Measurements from ENCODE around the gene ARHGAP12.
A peak's percentile ranks its signal among the peaks of the same experiment; 100 is the strongest.

The ARHGAP12 gene

DNA sequence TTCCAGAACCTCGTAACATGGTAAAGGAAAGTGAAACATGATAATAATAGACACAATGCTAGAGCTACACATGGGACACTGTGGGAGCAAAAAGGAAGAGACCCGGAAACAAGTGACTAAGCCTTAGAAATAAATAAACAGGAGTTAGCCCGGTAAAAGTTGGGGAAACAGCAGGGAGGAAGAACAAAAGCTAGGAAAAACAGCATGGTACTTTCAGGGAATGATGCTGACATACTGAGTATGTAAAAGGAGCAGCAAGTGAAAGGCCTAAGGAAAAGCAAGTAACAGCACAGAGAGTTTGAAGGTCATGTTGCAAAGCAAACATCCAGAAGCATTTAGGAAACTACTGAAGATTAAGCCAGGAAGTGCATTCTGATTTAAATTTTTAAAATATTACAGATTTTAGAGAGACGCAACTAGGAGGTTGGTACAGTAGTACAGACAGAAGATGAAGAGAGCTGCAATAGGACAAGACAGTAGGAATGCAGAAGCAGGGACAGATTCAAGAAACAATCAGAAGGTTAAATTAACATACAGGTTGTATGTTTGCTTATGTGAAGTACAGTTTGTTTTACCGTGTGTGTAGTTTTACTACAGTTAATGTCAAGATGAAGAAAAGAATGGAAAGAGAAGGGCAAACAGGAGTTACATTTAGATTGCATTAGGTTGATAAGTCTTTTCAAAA is 63.7 kb downstream of the ARHGAP12 start (continued):
- peak; percentile 19; the same call in 1 of the 2 replicates for TF ChIP-seq ZNF600 (tag by site-specific recombination; IDR thresholded peaks at IDR 0.05)
- TF ChIP-seq PRDM1 (tag by site-specific recombination; IDR thresholded peaks at IDR 0.05) = peak; percentile 97
- TF ChIP-seq ZXDB (tag by site-specific recombination; IDR thresholded peaks at IDR 0.05) = no peak
- TF ChIP-seq HOXA7 (CRISPR knock-in tag; IDR thresholded peaks at IDR 0.05; ENCODE audit: borderline replicate concordance) = no peak

DNA sequence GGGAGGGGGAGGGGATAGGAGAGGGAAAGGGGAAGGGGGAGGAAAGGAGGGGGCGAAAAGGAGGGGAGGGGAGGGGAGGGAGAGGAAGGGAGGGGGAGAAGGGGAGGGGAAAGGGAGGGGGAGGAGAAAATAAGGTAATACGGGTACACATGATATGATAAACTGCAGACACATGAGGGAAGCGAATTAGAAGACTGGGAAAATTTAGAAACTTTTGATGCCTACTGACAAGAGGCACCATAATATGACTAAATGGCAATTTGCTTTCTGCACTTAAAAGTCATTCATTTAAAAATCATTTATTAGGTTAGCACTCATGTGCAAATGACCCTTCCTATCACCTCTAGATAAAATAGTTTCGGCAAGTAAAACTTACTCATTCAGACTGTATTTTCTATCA is 73.6 kb downstream of the ARHGAP12 start:
- Histone ChIP-seq H3K9me3 (ENCODE audit: control insufficient read depth, insufficient read depth, low read depth, low read length) (no peaks in the 10 kb centered on the region), H3K4me3 (ENCODE audit: low read depth, low read length) (no peak overlapping the region), H3K36me3 (ENCODE audit: control insufficient read depth in 2 of 2, insufficient read depth in 1 of 2, low read length in 2 of 2) (peaks cover 0 to 12% of the 10 kb centered on the region in 2 experiments; a peak in 2 of 3 replicates), H3K4me1 (ENCODE audit: control insufficient read depth, insufficient read depth, low read length) (no peaks in the 10 kb centered on the region), H3K27ac (ENCODE audit: extremely low read depth, low read depth, low read length) (no peak overlapping the region)
- ChIA-PET CTCF (interaction anchor here (0.9 to 2.7 kb wide), 2 partner anchors 11 to 17 kb away, joined by 3 to 6 read pairs; no protein-coding TSS in a partner anchor), POLR2A (no interaction called here)
- TF ChIP-seq ZNF366 (tag by site-specific recombination; conservative IDR thresholded peaks at IDR 0.05) = no peak
- TF ChIP-seq, protein P1, sequence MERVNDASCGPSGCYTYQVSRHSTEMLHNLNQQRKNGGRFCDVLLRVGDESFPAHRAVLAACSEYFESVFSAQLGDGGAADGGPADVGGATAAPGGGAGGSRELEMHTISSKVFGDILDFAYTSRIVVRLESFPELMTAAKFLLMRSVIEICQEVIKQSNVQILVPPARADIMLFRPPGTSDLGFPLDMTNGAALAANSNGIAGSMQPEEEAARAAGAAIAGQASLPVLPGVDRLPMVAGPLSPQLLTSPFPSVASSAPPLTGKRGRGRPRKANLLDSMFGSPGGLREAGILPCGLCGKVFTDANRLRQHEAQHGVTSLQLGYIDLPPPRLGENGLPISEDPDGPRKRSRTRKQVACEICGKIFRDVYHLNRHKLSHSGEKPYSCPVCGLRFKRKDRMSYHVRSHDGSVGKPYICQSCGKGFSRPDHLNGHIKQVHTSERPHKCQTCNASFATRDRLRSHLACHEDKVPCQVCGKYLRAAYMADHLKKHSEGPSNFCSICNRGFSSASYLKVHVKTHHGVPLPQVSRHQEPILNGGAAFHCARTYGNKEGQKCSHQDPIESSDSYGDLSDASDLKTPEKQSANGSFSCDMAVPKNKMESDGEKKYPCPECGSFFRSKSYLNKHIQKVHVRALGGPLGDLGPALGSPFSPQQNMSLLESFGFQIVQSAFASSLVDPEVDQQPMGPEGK (tag by site-specific recombination; IDR thresholded peaks at IDR 0.05) = no peak
- TF ChIP-seq, protein P2, sequence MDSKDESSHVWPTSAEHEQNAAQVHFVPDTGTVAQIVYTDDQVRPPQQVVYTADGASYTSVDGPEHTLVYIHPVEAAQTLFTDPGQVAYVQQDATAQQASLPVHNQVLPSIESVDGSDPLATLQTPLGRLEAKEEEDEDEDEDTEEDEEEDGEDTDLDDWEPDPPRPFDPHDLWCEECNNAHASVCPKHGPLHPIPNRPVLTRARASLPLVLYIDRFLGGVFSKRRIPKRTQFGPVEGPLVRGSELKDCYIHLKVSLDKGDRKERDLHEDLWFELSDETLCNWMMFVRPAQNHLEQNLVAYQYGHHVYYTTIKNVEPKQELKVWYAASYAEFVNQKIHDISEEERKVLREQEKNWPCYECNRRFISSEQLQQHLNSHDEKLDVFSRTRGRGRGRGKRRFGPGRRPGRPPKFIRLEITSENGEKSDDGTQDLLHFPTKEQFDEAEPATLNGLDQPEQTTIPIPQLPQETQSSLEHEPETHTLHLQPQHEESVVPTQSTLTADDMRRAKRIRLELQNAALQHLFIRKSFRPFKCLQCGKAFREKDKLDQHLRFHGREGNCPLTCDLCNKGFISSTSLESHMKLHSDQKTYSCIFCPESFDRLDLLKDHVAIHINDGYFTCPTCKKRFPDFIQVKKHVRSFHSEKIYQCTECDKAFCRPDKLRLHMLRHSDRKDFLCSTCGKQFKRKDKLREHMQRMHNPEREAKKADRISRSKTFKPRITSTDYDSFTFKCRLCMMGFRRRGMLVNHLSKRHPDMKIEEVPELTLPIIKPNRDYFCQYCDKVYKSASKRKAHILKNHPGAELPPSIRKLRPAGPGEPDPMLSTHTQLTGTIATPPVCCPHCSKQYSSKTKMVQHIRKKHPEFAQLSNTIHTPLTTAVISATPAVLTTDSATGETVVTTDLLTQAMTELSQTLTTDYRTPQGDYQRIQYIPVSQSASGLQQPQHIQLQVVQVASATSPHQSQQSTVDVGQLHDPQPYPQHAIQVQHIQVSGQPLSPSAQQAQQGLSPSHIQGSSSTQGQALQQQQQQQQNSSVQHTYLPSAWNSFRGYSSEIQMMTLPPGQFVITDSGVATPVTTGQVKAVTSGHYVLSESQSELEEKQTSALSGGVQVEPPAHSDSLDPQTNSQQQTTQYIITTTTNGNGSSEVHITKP (tag by site-specific recombination; IDR thresholded peaks at IDR 0.05) = no peak

DNA sequence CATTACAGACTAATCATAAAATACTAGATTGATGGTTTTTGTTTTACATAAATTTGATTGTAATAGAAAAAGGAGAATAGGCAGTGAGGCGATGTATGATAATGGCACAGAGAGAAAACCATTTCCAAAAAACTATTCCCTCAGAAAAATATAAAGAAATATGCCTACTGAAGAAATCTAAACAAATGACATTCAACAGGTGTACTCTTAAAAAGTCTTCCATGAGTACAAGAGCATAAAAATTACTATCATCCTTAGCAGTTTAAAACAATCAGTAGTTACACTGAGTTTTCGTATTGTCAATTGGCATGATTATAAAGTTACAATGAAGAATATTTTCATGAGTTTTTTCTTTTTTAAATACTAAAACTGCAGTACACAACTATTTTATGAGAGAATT is 75.0 kb downstream of the ARHGAP12 start:
- CTCF ChIA-PET = interaction anchor here (1.0 kb wide), 1 partner anchor 94 kb away, joined by 3 read pairs; no protein-coding TSS in a partner anchor
- Histone ChIP-seq H3K27ac (ENCODE audit: extremely low read depth, low read depth, low read length) (no peak overlapping the region), H3K9me3 (ENCODE audit: control insufficient read depth, insufficient read depth, low read depth, low read length) (no peaks in the 10 kb centered on the region), H3K36me3 (ENCODE audit: control insufficient read depth in 2 of 2, insufficient read depth in 1 of 2, low read length in 2 of 2) (peaks cover 0 to 5% of the 10 kb centered on the region in 2 experiments; a peak in 2 of 3 replicates), H3K4me3 (ENCODE audit: low read depth, low read length) (no peak overlapping the region), H3K4me1 (ENCODE audit: control insufficient read depth, insufficient read depth, low read length) (no peaks in the 10 kb centered on the region)
- TF ChIP-seq HOXC10 (CRISPR knock-in tag; IDR thresholded peaks at IDR 0.05) (no peak), ZNF544 (tag by site-specific recombination; IDR thresholded peaks at IDR 0.05) (no peak), SCRT1 (tag by site-specific recombination; IDR thresholded peaks at IDR 0.05; ENCODE audit: borderline replicate concordance) (peak; percentile 53; the same call in 1 of the 2 replicates), SCRT2 (tag by site-specific recombination; IDR thresholded peaks at IDR 0.05) (peak; percentile 79), ZFHX2 (tag by site-specific recombination; conservative IDR thresholded peaks at IDR 0.05) (no peak), ZNF350 (tag by site-specific recombination; IDR thresholded peaks at IDR 0.05) (no peak), ZNF423 (tag by site-specific recombination; IDR thresholded peaks at IDR 0.05) (no peak)
- POLR2A ChIA-PET = no interaction called here

DNA sequence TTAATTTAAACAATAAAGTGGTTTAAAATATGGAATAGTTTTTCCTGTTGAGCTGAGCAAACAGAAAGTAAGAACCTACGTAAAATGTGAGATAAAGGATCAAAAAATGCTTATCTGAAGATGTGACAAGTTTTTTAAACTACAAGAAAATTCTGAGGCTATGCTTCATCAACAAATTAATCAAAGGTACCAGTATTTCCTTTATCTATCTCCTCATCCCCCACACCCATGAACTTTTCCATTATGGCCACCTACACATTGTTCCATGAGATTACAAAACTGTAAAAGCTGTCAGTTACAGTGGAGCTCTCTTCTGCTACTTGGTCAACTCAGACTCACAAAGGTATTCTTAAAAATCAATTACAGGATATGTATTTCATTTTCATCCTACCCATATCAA is 77.4 kb downstream of the ARHGAP12 start:
- ChIA-PET POLR2A (no interaction called here), CTCF (interaction anchor here (0.7 to 2.6 kb wide), 5 partner anchors 11 to 154 kb away, joined by 3 to 9 read pairs (median 5); no protein-coding TSS in a partner anchor)
- Histone ChIP-seq H3K4me3 (ENCODE audit: low read depth, low read length) (no peak overlapping the region), H3K27ac (ENCODE audit: extremely low read depth, low read depth, low read length) (no peak overlapping the region), H3K4me1 (ENCODE audit: control insufficient read depth, insufficient read depth, low read length) (no peaks in the 10 kb centered on the region; the same call in 1 of the 2 replicates), H3K36me3 (ENCODE audit: control insufficient read depth in 2 of 2, insufficient read depth in 1 of 2, low read length in 2 of 2) (no peaks in the 10 kb centered on the region; a peak in 1 of 3 replicates), H3K9me3 (ENCODE audit: control insufficient read depth, insufficient read depth, low read depth, low read length) (no peaks in the 10 kb centered on the region)
- TF ChIP-seq ZNF114 (tag by site-specific recombination; IDR thresholded peaks at IDR 0.05) = no peak
- TF ChIP-seq ZNF423 (tag by site-specific recombination; IDR thresholded peaks at IDR 0.05) = no peak
- TF ChIP-seq, protein P3, sequence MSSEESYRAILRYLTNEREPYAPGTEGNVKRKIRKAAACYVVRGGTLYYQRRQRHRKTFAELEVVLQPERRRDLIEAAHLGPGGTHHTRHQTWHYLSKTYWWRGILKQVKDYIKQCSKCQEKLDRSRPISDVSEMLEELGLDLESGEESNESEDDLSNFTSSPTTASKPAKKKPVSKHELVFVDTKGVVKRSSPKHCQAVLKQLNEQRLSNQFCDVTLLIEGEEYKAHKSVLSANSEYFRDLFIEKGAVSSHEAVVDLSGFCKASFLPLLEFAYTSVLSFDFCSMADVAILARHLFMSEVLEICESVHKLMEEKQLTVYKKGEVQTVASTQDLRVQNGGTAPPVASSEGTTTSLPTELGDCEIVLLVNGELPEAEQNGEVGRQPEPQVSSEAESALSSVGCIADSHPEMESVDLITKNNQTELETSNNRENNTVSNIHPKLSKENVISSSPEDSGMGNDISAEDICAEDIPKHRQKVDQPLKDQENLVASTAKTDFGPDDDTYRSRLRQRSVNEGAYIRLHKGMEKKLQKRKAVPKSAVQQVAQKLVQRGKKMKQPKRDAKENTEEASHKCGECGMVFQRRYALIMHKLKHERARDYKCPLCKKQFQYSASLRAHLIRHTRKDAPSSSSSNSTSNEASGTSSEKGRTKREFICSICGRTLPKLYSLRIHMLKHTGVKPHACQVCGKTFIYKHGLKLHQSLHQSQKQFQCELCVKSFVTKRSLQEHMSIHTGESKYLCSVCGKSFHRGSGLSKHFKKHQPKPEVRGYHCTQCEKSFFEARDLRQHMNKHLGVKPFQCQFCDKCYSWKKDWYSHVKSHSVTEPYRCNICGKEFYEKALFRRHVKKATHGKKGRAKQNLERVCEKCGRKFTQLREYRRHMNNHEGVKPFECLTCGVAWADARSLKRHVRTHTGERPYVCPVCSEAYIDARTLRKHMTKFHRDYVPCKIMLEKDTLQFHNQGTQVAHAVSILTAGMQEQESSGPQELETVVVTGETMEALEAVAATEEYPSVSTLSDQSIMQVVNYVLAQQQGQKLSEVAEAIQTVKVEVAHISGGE (tag by site-specific recombination; conservative IDR thresholded peaks at IDR 0.05; ENCODE audit: low read depth) = no peak
- TF ChIP-seq EGR2 (tag by site-specific recombination; IDR thresholded peaks at IDR 0.05; ENCODE audit: low read depth) = peak; percentile 57
- TF ChIP-seq, protein P4, sequence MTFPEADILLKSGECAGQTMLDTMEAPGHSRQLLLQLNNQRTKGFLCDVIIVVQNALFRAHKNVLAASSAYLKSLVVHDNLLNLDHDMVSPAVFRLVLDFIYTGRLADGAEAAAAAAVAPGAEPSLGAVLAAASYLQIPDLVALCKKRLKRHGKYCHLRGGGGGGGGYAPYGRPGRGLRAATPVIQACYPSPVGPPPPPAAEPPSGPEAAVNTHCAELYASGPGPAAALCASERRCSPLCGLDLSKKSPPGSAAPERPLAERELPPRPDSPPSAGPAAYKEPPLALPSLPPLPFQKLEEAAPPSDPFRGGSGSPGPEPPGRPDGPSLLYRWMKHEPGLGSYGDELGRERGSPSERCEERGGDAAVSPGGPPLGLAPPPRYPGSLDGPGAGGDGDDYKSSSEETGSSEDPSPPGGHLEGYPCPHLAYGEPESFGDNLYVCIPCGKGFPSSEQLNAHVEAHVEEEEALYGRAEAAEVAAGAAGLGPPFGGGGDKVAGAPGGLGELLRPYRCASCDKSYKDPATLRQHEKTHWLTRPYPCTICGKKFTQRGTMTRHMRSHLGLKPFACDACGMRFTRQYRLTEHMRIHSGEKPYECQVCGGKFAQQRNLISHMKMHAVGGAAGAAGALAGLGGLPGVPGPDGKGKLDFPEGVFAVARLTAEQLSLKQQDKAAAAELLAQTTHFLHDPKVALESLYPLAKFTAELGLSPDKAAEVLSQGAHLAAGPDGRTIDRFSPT (tag by site-specific recombination; IDR thresholded peaks at IDR 0.05) = no peak
